NT2/D1 (cell line): ENCODE measurements around the gene TXNDC2.

ENCODE experiments used
- DNase-seq: peaks from one replicate; pipeline ENCODE4 v3.0.0-alpha.2; 2011; ENCODE audit warnings: low read depth, low spot score
- H3K27me3 ChIP-seq: 2 replicates; pipeline ENCODE4 v1.6.0; 2011; ENCODE audit warnings: mild to moderate bottlenecking; ENCODE audit not compliant: insufficient read length, insufficient read depth
- H3K36me3 ChIP-seq: 2 replicates; pipeline ENCODE4 v1.6.1; 2011; ENCODE audit warnings: mild to moderate bottlenecking, low read length, mixed read lengths; ENCODE audit not compliant: insufficient read depth, insufficient read length
- H3K4me1 ChIP-seq: 2 replicates; pipeline ENCODE4 v1.5.1; 2011; ENCODE audit not compliant: insufficient read depth, insufficient read length
- H3K4me3 ChIP-seq: 2 replicates; pipeline ENCODE4 v1.5.1; 2011; ENCODE audit warnings: low read depth; ENCODE audit not compliant: insufficient read length
- H3K9ac ChIP-seq: 2 replicates; pipeline ENCODE4 v1.6.0; 2011; ENCODE audit warnings: low read depth; ENCODE audit not compliant: insufficient read length
- H3K9me3 ChIP-seq: 2 replicates; pipeline ENCODE4 v1.5.1; 2011; ENCODE audit warnings: mild to moderate bottlenecking, low read length; ENCODE audit not compliant: insufficient read depth
- SUZ12 ChIP-seq: IDR thresholded peaks from 2 replicates; pipeline ENCODE4 v1.6.1; 2011; ENCODE audit not compliant: insufficient read length, insufficient read depth; ENCODE audit errors: extremely low read depth
- YY1 ChIP-seq: IDR thresholded peaks from 2 replicates; pipeline ENCODE4 v1.6.1; 2011; ENCODE audit not compliant: insufficient read length, insufficient read depth
- ZNF274 ChIP-seq: IDR thresholded peaks from 2 replicates; pipeline ENCODE4 v1.6.1; 2011; ENCODE audit warnings: mild to moderate bottlenecking, low read depth, low read length

Gene TXNDC2

GRCh38 chr18:9914334-9914583 lies 28.5 kb downstream of the TXNDC2 start:
- Histone ChIP-seq H3K4me1 (no peaks in the 10 kb centered on the region), H3K27me3 (no peaks in the 10 kb centered on the region), H3K9me3 (peaks cover 4% of the 10 kb centered on the region; the same call in 1 of the 2 replicates), H3K36me3 (no peaks in the 10 kb centered on the region), H3K9ac (peak overlapping the region; percentile 90), H3K4me3 (peak overlapping the region; percentile 68)
- no peak for DNase-seq
- TF ChIP-seq SUZ12, result no peak
- no peak for TF ChIP-seq ZNF274
- no peak for TF ChIP-seq YY1

- H3K9me3 ChIP-seq, result peaks cover 4% of the 10 kb centered on the region; the same call in 1 of the 2 replicates
Measured at GRCh38 chr18:9914584-9915290, 29.0 kb downstream of the TXNDC2 start.

GRCh38 chr18:9915291-9916076 lies 29.7 kb downstream of the TXNDC2 start:
- H3K36me3 ChIP-seq, result no peaks in the 10 kb centered on the region
- TF ChIP-seq YY1 (no peak), ZNF274 (no peak), SUZ12 (no peak)
- H3K9me3 ChIP-seq, result peaks cover 4% of the 10 kb centered on the region; the same call in 1 of the 2 replicates
- H3K4me1 ChIP-seq, result no peaks in the 10 kb centered on the region
- H3K9ac ChIP-seq, result peak overlapping the region; percentile 79
- peak overlapping the region; percentile 68 for H3K4me3 ChIP-seq
- no peaks in the 10 kb centered on the region for H3K27me3 ChIP-seq
- DNase-seq, result no peak

More at GRCh38 chr18:9914584-9915290, 29.0 kb downstream of the TXNDC2 start:
- Histone ChIP-seq H3K9ac (peak overlapping the region; percentile 79), H3K27me3 (no peaks in the 10 kb centered on the region), H3K4me3 (peak overlapping the region; percentile 68), H3K4me1 (no peaks in the 10 kb centered on the region), H3K36me3 (no peaks in the 10 kb centered on the region)
- no peak for DNase-seq
- TF ChIP-seq YY1 (no peak), ZNF274 (no peak), SUZ12 (no peak)

- peaks cover 4% of the 10 kb centered on the region; the same call in 1 of the 2 replicates for H3K9me3 ChIP-seq
- TF ChIP-seq YY1 (no peak), ZNF274 (no peak), SUZ12 (no peak)
- no peaks in the 10 kb centered on the region for H3K4me1 ChIP-seq
- H3K27me3 ChIP-seq, result no peaks in the 10 kb centered on the region
- no peak overlapping the region for H3K9ac ChIP-seq
- DNase-seq, result no peak
- no peaks in the 10 kb centered on the region for H3K36me3 ChIP-seq
- H3K4me3 ChIP-seq, result no peak overlapping the region
Measured at GRCh38 chr18:9916077-9916639, 30.4 kb downstream of the TXNDC2 start.

GRCh38 chr18:9916808-9917207 lies 31.0 kb downstream of the TXNDC2 start:
- no peak for DNase-seq
- no peak overlapping the region for H3K4me3 ChIP-seq
- no peak overlapping the region for H3K9ac ChIP-seq

GRCh38 chr18:9918016-9918680 lies 32.4 kb downstream of the TXNDC2 start:
- H3K36me3 ChIP-seq, result no peaks in the 10 kb centered on the region
- DNase-seq, result no peak
- no peaks in the 10 kb centered on the region for H3K9me3 ChIP-seq
- TF ChIP-seq SUZ12 (no peak), YY1 (no peak), ZNF274 (no peak)
- H3K9ac ChIP-seq, result no peak overlapping the region
- H3K4me1 ChIP-seq, result no peaks in the 10 kb centered on the region
- no peaks in the 10 kb centered on the region for H3K27me3 ChIP-seq
- no peak overlapping the region for H3K4me3 ChIP-seq

More at GRCh38 chr18:9916808-9917207, 31.0 kb downstream of the TXNDC2 start:
- Histone ChIP-seq H3K36me3 (no peaks in the 10 kb centered on the region), H3K4me1 (no peaks in the 10 kb centered on the region), H3K9me3 (peaks cover 4% of the 10 kb centered on the region; the same call in 1 of the 2 replicates), H3K27me3 (no peaks in the 10 kb centered on the region)
- TF ChIP-seq YY1 (no peak), ZNF274 (no peak), SUZ12 (no peak)

GRCh38 chr18:9919564-9920232 lies 33.9 kb downstream of the TXNDC2 start:
- Histone ChIP-seq H3K27me3 (no peaks in the 10 kb centered on the region), H3K4me1 (no peaks in the 10 kb centered on the region), H3K36me3 (no peaks in the 10 kb centered on the region), H3K9ac (no peak overlapping the region), H3K9me3 (no peaks in the 10 kb centered on the region), H3K4me3 (no peak overlapping the region)
- no peak for DNase-seq
- no peak for TF ChIP-seq YY1
- no peak for TF ChIP-seq ZNF274
